CD1c-positive myeloid dendritic cell (primary cell): ENCODE results near the gene PGAM4.
"Not testable (repeated sequence)": the region's sequence is repeated elsewhere in the genome, so short reads cannot be mapped to it uniquely, and the experiment has no call there.

ENCODE experiments used
- DNase-seq: peaks from one replicate; pipeline ENCODE4 v3.0.0-alpha.2; 2016; ENCODE audit errors: extremely low spot score

PGAM4 gene

GRCh38 chrX:77969538-77969937 is at the start of gene PGAM4:
PGAM4 (minus strand) TSS chrX:77969638; CDS start chrX:77969638, 0 bp downstream.
- no peak for DNase-seq

DNA sequence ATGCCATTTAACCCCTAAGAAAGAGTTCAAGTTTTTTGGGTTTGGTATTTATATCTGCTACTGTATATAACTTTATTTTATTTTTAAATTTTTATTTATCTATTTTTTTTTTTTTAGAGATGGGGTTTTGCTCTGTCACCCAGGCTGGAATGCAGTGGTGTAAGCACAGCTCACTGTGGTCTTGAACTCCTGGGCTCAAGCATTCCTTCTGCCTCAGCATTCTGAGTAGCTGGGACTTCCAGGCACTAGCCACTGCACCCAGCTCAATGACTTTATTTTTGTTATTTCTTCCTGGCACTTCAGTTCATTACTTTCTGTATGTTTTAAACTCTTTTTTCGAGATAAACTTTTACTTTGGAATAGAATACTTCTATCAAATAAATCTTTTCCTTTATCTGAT is 42.4 kb upstream of the PGAM4 start:
- no peak for DNase-seq

DNA sequence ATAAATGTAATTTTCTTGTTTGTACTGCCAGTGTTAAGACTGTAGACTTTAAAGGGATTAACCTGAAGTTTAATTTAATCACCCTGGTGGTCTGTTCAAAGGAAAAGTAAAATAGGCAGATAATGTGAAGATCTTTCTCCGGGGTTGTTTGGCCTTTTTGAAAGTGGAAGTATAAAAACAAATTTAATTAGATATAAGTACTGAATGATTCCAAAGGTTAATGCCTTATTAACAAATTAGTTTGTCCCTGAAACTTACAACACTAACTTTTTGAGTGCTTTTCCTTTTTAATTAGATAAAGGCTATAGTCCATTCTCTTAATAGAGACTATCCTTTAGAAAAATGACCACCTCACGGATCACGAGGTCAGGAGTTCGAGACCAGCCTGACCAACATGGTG is 10.4 kb upstream of the PGAM4 start:
- no peak for DNase-seq

GRCh38 chrX:77977518-77977917 is 8.1 kb upstream of the PGAM4 start:
- no peak for DNase-seq

DNA sequence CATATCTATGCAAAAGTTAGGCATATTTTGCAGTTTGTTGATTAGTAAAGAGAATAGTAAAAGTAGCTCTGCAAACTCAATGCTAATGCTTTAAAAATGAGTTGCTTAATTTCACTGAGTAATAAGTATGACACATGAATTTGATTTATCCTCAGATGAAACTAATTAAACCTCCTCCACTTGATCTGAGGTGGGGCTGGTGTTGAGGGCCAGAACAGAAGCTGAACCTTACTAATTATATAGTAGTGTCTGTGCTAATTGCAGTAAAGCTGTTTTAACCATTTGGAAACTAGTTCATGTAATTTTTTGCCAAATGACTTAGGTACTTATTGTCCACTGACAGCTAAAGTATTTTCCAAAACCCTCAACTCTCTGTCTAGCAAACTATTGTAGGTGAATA is 7.7 kb upstream of the PGAM4 start:
- DNase-seq = no peak

DNA sequence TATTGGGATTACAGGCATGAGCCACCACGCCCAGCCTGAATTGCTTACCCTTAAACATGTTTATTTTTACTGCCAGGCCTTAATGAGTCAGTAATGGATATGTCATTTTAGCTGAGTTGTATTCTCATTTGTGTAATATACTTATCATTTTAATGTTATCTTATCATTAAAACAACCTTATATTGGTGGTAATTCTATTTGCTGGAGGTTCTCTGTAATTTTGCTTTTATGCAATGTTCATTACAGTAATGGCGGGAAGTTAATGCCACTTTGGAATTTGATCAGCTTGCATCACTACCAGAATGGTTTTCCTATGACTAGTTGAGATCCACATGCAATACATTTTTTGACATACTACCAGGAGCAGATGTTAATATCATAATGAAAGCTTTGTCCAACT is 6.3 kb upstream of the PGAM4 start:
- DNase-seq = no peak

- no peak for DNase-seq
These were observed 1.8 kb downstream of the PGAM4 start for GRCh38 chrX:77967631-77968030.

- DNase-seq = no peak
These were observed 3.1 kb downstream of the PGAM4 start for GRCh38 chrX:77966361-77966760.

DNA sequence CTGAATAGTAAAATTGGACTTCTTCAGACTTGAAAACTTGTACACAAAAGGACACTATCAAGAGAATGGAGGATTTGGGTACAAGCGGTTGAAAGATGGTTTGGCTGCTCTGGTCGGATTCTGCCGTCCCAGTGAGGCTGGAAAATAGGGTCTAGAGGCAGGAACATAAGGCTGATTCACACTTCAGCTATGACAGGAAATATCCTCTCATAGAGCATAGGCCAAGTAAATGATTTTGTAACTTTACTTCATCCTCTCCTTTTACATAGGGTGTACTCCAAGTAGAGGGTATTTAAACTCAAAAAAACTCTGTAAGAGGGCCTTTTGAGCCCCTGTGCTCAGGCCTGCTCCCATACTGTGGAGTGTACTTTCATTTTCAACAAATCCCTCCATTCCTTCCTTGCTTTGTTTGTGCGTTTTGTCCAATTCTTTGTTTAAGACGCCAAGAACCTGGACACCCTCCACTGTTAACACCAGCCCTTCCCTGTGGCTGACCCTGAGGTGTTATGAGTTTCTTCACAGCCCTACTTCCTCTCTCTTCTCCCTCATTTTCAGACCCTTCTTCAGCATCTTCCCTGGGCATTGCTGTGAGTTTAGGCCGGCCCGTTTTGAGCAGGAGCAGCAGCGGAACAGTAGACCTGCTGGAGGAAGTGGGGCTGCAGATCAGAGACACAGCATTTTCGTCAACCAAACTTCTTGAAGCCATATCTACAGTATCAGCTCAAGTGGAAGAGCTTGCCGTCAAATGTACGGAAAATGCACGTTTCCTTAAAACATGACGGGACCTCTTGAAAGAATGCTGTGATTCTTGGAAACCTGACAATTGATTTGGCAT is 7.2 kb downstream of the PGAM4 start:
- DNase-seq = no peak

- DNase-seq = no peak
These were observed 8.4 kb downstream of the PGAM4 start for GRCh38 chrX:77961063-77961462.

- no peak for DNase-seq
These were observed 8.9 kb downstream of the PGAM4 start for GRCh38 chrX:77960567-77960966.

DNA sequence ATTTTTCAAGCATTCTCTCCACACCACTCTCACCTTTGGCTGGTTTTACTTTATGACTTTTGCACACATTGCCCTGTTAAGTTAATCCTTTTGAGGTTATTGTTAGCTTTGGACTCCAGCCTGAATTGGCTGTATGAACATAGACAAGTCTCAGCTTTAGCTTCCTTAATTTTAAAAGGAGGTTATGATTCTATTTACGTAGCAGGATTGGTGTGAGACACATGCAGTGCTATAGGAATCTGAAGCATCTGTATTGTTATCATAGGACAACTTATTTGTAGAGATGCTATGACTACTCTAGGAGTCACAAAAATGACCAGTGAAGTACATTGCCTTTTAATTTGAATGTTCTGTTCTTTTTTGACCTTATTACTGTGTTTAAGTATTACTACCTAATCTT is 15.7 kb downstream of the PGAM4 start:
- DNase-seq = no peak

- DNase-seq = peak; percentile 1
These were observed 16.1 kb downstream of the PGAM4 start for GRCh38 chrX:77953302-77953701.

- no peak for DNase-seq
These were observed 17.3 kb downstream of the PGAM4 start for GRCh38 chrX:77952173-77952572.

- DNase-seq = no peak
These were observed 19.6 kb downstream of the PGAM4 start for GRCh38 chrX:77949840-77950239.

- no peak for DNase-seq
These were observed 22.9 kb downstream of the PGAM4 start for GRCh38 chrX:77946571-77946970.

GRCh38 chrX:77945910-77946545 is 23.4 kb downstream of the PGAM4 start:
- DNase-seq = peak; percentile 28

- not testable (repeated sequence) for DNase-seq
These were observed 24.4 kb downstream of the PGAM4 start for GRCh38 chrX:77945031-77945430.

- DNase-seq = peak; percentile 39
These were observed 31.3 kb downstream of the PGAM4 start for GRCh38 chrX:77938083-77938680.

GRCh38 chrX:77937291-77937690 is 32.1 kb downstream of the PGAM4 start:
- DNase-seq = no peak

GRCh38 chrX:77936299-77936698 is 33.1 kb downstream of the PGAM4 start:
- no peak for DNase-seq

DNA sequence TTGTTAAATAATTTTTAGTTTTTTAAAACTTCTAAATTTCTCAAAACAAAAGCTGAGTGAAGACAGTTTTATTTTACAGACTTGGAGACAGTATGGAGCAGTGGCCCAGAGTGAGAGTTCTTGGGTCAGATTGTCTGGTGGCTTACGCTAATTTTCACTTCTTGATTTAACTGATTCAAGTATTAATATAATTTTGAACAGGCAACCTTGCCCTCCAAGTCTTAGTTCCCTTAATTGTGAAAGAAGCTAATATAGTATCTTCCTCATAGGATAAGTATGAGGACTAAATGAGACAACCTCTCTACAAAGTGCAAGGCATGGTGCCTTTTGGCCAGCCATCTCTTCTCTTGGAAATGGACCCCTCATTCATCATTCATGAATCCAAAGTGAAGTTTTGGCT is 33.6 kb downstream of the PGAM4 start:
- peak; percentile 51 for DNase-seq

- no peak for DNase-seq
These were observed 38.9 kb downstream of the PGAM4 start for GRCh38 chrX:77930581-77930980.
